Measurements from ENCODE around the gene VAT1L. TPM values are rescaled to one million over a fixed set of nuclear protein-coding genes. Genes with fewer than 3 reads are reported as not detected.
A peak's percentile ranks its signal among the peaks of the same experiment; 100 is the strongest.

Gene VAT1L
- total and polyA plus RNA-seq, 10 of the 15 experiments (the other 5 are each of a cell fraction or from before 2014, with no cell fraction given), result 0.06 to 0.18 (median 0.10) TPM; not detected in 5

- no peaks in the 10 kb centered on the region; the same call in 2 of the 3 replicates for H3K9me3 ChIP-seq (replicated peaks; ENCODE audit: control insufficient read depth, insufficient read depth, low read length)
- SMC1A ChIA-PET (ENCODE audit: uncharacterized antibody, unreplicated experiment), result no interaction called here
- no peak for TF ChIP-seq ZSCAN29 (IDR thresholded peaks at IDR 0.05)
- no peak for TF ChIP-seq SPI1 (IDR thresholded peaks at IDR 0.05; ENCODE audit: borderline replicate concordance, insufficient read depth, low read depth, low read length)
- no peak for TF ChIP-seq CBX5 (IDR thresholded peaks at IDR 0.05; ENCODE audit: low read depth)
- TF ChIP-seq SMARCA5 (IDR thresholded peaks at IDR 0.05), result no peak
- TF ChIP-seq FOXM1 (IDR thresholded peaks at IDR 0.05; ENCODE audit: low read depth, low read length), result no peak
- TF ChIP-seq WRNIP1 (IDR thresholded peaks at IDR 0.05; ENCODE audit: borderline replicate concordance, low read depth, low read length), result no peak
- no peak for TF ChIP-seq NR2F1 (conservative IDR thresholded peaks at IDR 0.05)
- TF ChIP-seq EED (IDR thresholded peaks at IDR 0.05; ENCODE audit: low read depth), result no peak
- no peak for TF ChIP-seq RCOR1 (conservative IDR thresholded peaks at IDR 0.05; ENCODE audit: low read depth, low read length)
- no peak for TF ChIP-seq NRF1 (conservative IDR thresholded peaks at IDR 0.05; ENCODE audit: low read depth, low read length)
- H2AFZ ChIP-seq (ENCODE audit: control insufficient read depth, low read depth, low read length), result no peak overlapping the region; the same call in 1 of the 2 replicates
- WGBS (ENCODE audit: insufficient coverage, insufficient replicate concordance, low lambda C conversion rate, missing lambda C conversion rate), result 72% methylated on average over 8 of the region's 8 CpGs
- no peak for ATAC-seq
- no peak overlapping the region for H3K4me2 ChIP-seq (ENCODE audit: control insufficient read depth, insufficient read depth)
- H3K27me3 ChIP-seq (replicated peaks in 1 of 2; ENCODE audit: control insufficient read depth in 2 of 2, insufficient read depth in 2 of 2, low read length in 1 of 2), result no peaks in the 10 kb centered on the region
- BruUV-seq (replicated peaks), result no TSS peak
- RAD21 ChIA-PET (ENCODE audit: unreplicated experiment), result no interaction called here
- H3K79me2 ChIP-seq (ENCODE audit: control insufficient read depth, insufficient read depth, low read length), result no peaks in the 10 kb centered on the region
- no peaks in the 10 kb centered on the region for H4K20me1 ChIP-seq (ENCODE audit: control insufficient read depth, insufficient read depth)
- H3K36me3 ChIP-seq (ENCODE audit: control insufficient read depth in 2 of 2, insufficient read depth in 2 of 2, low read length in 1 of 2), result no peaks in the 10 kb centered on the region
- POLR2A ChIA-PET, result no interaction called here
- in situ Hi-C loops (cut with MboI), result no loop called here
- H3K9ac ChIP-seq (ENCODE audit: control insufficient read depth, insufficient read depth, low read length), result no peak overlapping the region
- FAIRE-seq, result no peak
- H3K4me1 ChIP-seq (ENCODE audit: control insufficient read depth, insufficient read depth, low read length), result peaks cover 27% of the 10 kb centered on the region
- no peak for DNase-seq (ENCODE audit: low read depth, low spot score)
- CTCF ChIA-PET, result no interaction called here
- no peak overlapping the region for H3K4me3 ChIP-seq
- intact Hi-C loops (cut with micrococcal nuclease; ENCODE audit: unreplicated experiment), result loop anchor here (5.0 kb wide), 1 partner anchor 142 kb away; the partner anchor contains the start of gene WWOX
- H3K27ac ChIP-seq (ENCODE audit: control insufficient read depth, insufficient read depth), result no peak overlapping the region
Measured at GRCh38 chr16:77955127-77955526, 166.8 kb downstream of the VAT1L start.

DNA sequence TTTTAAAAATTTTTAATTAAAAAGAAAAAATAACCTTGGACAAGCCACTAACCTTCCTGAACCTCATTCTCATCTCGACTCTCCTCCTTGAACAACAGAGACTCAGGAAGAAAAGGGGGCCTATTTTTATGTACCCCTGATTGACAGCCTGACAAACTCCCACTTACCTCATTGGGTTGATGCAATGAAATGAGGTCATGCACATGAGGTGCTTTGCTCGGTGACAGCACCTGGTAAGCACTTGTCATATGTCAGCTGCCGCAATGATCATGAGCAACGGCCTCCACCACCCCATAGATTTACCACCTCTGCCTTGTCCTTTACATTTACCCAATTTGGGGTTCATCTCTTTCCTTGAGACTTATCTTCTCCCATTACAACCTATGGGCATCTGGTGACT is 167.9 kb downstream of the VAT1L start:
- Histone ChIP-seq H2AFZ (ENCODE audit: control insufficient read depth, low read depth, low read length) (no peak overlapping the region), H3K4me1 (ENCODE audit: control insufficient read depth, insufficient read depth, low read length) (peaks cover 27% of the 10 kb centered on the region), H3K9ac (ENCODE audit: control insufficient read depth, insufficient read depth, low read length) (no peak overlapping the region), H3K4me2 (ENCODE audit: control insufficient read depth, insufficient read depth) (no peak overlapping the region), H3K79me2 (ENCODE audit: control insufficient read depth, insufficient read depth, low read length) (no peaks in the 10 kb centered on the region), H3K9me3 (replicated peaks; ENCODE audit: control insufficient read depth, insufficient read depth, low read length) (no peaks in the 10 kb centered on the region; the same call in 2 of the 3 replicates), H3K27ac (ENCODE audit: control insufficient read depth, insufficient read depth) (no peak overlapping the region), H4K20me1 (ENCODE audit: control insufficient read depth, insufficient read depth) (no peaks in the 10 kb centered on the region), H3K36me3 (ENCODE audit: control insufficient read depth in 2 of 2, insufficient read depth in 2 of 2, low read length in 1 of 2) (no peaks in the 10 kb centered on the region), H3K4me3 (no peak overlapping the region), H3K27me3 (replicated peaks in 1 of 2; ENCODE audit: control insufficient read depth in 2 of 2, insufficient read depth in 2 of 2, low read length in 1 of 2) (no peaks in the 10 kb centered on the region)
- WGBS (ENCODE audit: insufficient coverage, insufficient replicate concordance, low lambda C conversion rate, missing lambda C conversion rate), result 49% methylated on average over 4 of the region's 4 CpGs
- ChIA-PET RAD21 (ENCODE audit: unreplicated experiment) (no interaction called here), CTCF (no interaction called here), POLR2A (no interaction called here), SMC1A (ENCODE audit: uncharacterized antibody, unreplicated experiment) (interaction anchor here (0.8 kb wide), 1 partner anchor 10 kb away, joined by 3 read pairs; no protein-coding TSS in a partner anchor)
- no peak for ATAC-seq
- in situ Hi-C loops (cut with MboI) (no loop called here), intact Hi-C loops (cut with micrococcal nuclease; ENCODE audit: unreplicated experiment) (loop anchor here (5.0 kb wide), 1 partner anchor 141 kb away; the partner anchor contains the start of gene WWOX)
- BruUV-seq (replicated peaks), result no TSS peak
- no peak for FAIRE-seq
- DNase-seq (ENCODE audit: low read depth, low spot score), result no peak
- TF ChIP-seq NR2C1 (IDR thresholded peaks at IDR 0.05) (no peak), CHD2 (IDR thresholded peaks at IDR 0.05; ENCODE audit: borderline replicate concordance, low read depth, low read length) (no peak), PRDM15 (CRISPR knock-in tag; IDR thresholded peaks at IDR 0.05) (no peak), SUZ12 (IDR thresholded peaks at IDR 0.05; ENCODE audit: unreplicated experiment) (no peak), CREB1 (IDR thresholded peaks at IDR 0.05; ENCODE audit: low read depth) (peak; percentile 16; the same call in 1 of the 2 replicates)
- TF ChIP-seq, protein P1, sequence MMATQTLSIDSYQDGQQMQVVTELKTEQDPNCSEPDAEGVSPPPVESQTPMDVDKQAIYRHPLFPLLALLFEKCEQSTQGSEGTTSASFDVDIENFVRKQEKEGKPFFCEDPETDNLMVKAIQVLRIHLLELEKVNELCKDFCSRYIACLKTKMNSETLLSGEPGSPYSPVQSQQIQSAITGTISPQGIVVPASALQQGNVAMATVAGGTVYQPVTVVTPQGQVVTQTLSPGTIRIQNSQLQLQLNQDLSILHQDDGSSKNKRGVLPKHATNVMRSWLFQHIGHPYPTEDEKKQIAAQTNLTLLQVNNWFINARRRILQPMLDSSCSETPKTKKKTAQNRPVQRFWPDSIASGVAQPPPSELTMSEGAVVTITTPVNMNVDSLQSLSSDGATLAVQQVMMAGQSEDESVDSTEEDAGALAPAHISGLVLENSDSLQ (IDR thresholded peaks at IDR 0.05), result peak; percentile 62
